Left renal pelvis (tissue), 4 donors: ENCODE measurements around the gene TRPM5. TPM values are rescaled to one million over a fixed set of nuclear protein-coding genes. Genes with fewer than 3 reads are reported as not detected.

Source experiments
- DNase-seq, 4 donors: peaks; one replicate each; pipeline ENCODE4 v3.0.0-alpha.2; 2013; ENCODE audit warnings: low read depth in 4 of 4, low spot score in 3 of 4
- polyA plus RNA-seq, 4 donors: library from polyadenylated mRNA; unstranded; fragments of 120-200 nt; gene quantifications; one replicate each; pipeline ENCODE4 v1.2.1, GENCODE V29; 2013; ENCODE audit not compliant: insufficient read length in 4 of 4

Gene TRPM5
- polyA plus RNA-seq, 4 donors, result 0.61 to 5.6 (median 2.4) TPM

GRCh38 chr11:2458321-2458720 is 14.0 kb upstream of the TRPM5 start:
- DNase-seq, result no peak

GRCh38 chr11:2453436-2453835 is 9.1 kb upstream of the TRPM5 start:
- DNase-seq, result no peak

GRCh38 chr11:2452321-2453012 is 8.2 kb upstream of the TRPM5 start:
- peak in 2 of 4 donors; percentile 42 to 47 for DNase-seq

- no peak for DNase-seq
Observed at GRCh38 chr11:2451916-2452315, 7.6 kb upstream of the TRPM5 start.

GRCh38 chr11:2451336-2451735 is 7.0 kb upstream of the TRPM5 start:
- no peak for DNase-seq

GRCh38 chr11:2450321-2451041 is 6.2 kb upstream of the TRPM5 start:
- DNase-seq, result no peak

- no peak for DNase-seq
Observed at GRCh38 chr11:2449548-2450320, 5.4 kb upstream of the TRPM5 start.

- DNase-seq, result no peak
Observed at GRCh38 chr11:2448661-2449547, 4.6 kb upstream of the TRPM5 start.

GRCh38 chr11:2447951-2448650 is 3.8 kb upstream of the TRPM5 start:
- DNase-seq, result no peak

GRCh38 chr11:2447253-2447950 is 3.1 kb upstream of the TRPM5 start:
- no peak for DNase-seq

- DNase-seq, result no peak
Observed at GRCh38 chr11:2446590-2447252, 2.4 kb upstream of the TRPM5 start.

- no peak for DNase-seq
Observed at GRCh38 chr11:2445746-2446551, 1.6 kb upstream of the TRPM5 start.

- DNase-seq, result no peak
Observed at GRCh38 chr11:2444821-2445745, 769 bp upstream of the TRPM5 start, which contains the start of gene KCNQ1. KCNQ1 (plus strand) TSS chr11:2445008; CDS start chr11:2445099, 91 bp downstream.

GRCh38 chr11:2443406-2443805 is 908 bp downstream of the TRPM5 start:
- DNase-seq, result no peak

- DNase-seq, result no peak
Observed at GRCh38 chr11:2442589-2442988, 1.7 kb downstream of the TRPM5 start.

- DNase-seq, result no peak
Observed at GRCh38 chr11:2441171-2441570, 3.1 kb downstream of the TRPM5 start.

GRCh38 chr11:2440646-2441045 is 3.7 kb downstream of the TRPM5 start:
- DNase-seq, result no peak
